ENCODE measurements around the gene GPX8. TPM values are rescaled to one million over a fixed set of nuclear protein-coding genes. Genes with fewer than 3 reads are reported as not detected.

The GPX8 gene
- total RNA-seq, 1 experiment from 2014 or later, result 37.9 TPM

DNA sequence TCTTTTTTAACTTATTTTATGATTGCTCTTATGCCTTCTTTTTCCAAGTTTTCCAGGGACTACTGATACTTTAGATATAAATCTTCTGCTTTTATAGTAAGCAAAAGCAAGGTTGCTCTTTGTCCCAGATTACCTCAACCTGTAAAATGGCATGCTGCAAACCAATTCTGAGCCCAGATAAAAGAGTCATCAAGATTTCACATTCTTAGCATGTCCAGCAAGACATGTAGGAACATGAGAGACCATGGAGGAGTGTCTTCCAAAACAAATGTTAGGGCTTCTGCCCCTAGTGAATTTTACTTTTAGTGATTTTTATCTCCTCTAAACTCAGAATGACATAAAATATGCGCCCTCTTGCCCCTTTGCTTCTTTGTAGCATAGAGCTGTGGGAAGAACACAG, 20.0 kb downstream of the GPX8 start:
- TF ChIP-seq, protein P1, sequence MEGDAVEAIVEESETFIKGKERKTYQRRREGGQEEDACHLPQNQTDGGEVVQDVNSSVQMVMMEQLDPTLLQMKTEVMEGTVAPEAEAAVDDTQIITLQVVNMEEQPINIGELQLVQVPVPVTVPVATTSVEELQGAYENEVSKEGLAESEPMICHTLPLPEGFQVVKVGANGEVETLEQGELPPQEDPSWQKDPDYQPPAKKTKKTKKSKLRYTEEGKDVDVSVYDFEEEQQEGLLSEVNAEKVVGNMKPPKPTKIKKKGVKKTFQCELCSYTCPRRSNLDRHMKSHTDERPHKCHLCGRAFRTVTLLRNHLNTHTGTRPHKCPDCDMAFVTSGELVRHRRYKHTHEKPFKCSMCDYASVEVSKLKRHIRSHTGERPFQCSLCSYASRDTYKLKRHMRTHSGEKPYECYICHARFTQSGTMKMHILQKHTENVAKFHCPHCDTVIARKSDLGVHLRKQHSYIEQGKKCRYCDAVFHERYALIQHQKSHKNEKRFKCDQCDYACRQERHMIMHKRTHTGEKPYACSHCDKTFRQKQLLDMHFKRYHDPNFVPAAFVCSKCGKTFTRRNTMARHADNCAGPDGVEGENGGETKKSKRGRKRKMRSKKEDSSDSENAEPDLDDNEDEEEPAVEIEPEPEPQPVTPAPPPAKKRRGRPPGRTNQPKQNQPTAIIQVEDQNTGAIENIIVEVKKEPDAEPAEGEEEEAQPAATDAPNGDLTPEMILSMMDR (conservative IDR thresholded peaks at IDR 0.05), result no peak
- Histone ChIP-seq H3K79me1 (ENCODE audit: insufficient read depth, low read depth, low read length, poor library complexity, severe bottlenecking) (no peaks in the 10 kb centered on the region), H3K9me3 (ENCODE audit: control insufficient read depth, low read depth, low read length) (no peaks in the 10 kb centered on the region), H3K27ac (ENCODE audit: insufficient read length, low read depth, low read length) (no peak overlapping the region), H2BK120ac (ENCODE audit: low read depth, low read length, poor library complexity, severe bottlenecking) (no peak overlapping the region), H3K23ac (ENCODE audit: insufficient read length, low read depth, low read length) (no peak overlapping the region), H4K20me1 (ENCODE audit: control insufficient read depth, insufficient read depth, insufficient read length) (no peaks in the 10 kb centered on the region), H2BK12ac (ENCODE audit: insufficient read length, low read depth, low read length) (no peak overlapping the region), H3K4me2 (ENCODE audit: insufficient read depth, insufficient read length, low read length) (no peak overlapping the region), H3K4me1 (ENCODE audit: insufficient read depth, low read length) (no peaks in the 10 kb centered on the region), H2BK15ac (ENCODE audit: low read depth, low read length) (no peak overlapping the region), H3K79me2 (ENCODE audit: insufficient read depth, low read length) (no peaks in the 10 kb centered on the region), H3K27me3 (ENCODE audit: insufficient read depth, low read length) (peaks cover 28% of the 10 kb centered on the region; the same call in 1 of the 2 replicates), H3K23me2 (ENCODE audit: insufficient read length, low read depth, low read length, poor library complexity, severe bottlenecking) (peaks cover 3% of the 10 kb centered on the region), H4K91ac (ENCODE audit: insufficient read length, low read depth, low read length) (no peak overlapping the region), H4K8ac (replicated peaks; ENCODE audit: insufficient read length, low read depth, low read length) (no peak overlapping the region), H3K56ac (ENCODE audit: insufficient read length, low read depth, low read length) (no peak overlapping the region), H3K14ac (ENCODE audit: insufficient read depth, low read length) (no peak overlapping the region), H3K4ac (ENCODE audit: low read depth, low read length) (no peak overlapping the region), H3K9ac (ENCODE audit: extremely low read depth, insufficient read length, low read length) (no peak overlapping the region), H3T11ph (ENCODE audit: low read length) (no peak overlapping the region), H2BK5ac (ENCODE audit: insufficient read length, low read length) (no peak overlapping the region), H3K18ac (ENCODE audit: insufficient read length, low read depth, low read length) (no peak overlapping the region), H4K5ac (ENCODE audit: insufficient read length, low read depth, low read length) (no peak overlapping the region), H2AFZ (ENCODE audit: low read length) (no peak overlapping the region), H2AK5ac (ENCODE audit: insufficient read length, low read length) (no peak overlapping the region), H2BK20ac (ENCODE audit: low read depth, low read length, poor library complexity, severe bottlenecking) (no peak overlapping the region)
- no CpG with 5 or more reads among the region's 1 CpG for WGBS (ENCODE audit: extremely low coverage, insufficient read length, low lambda C conversion rate)
- Mint-ChIP-seq H3K9me3 (peaks cover 0 to 4% of the 10 kb centered on the region in 2 experiments; a peak in 2 of 5 replicates), H3K4me3 (no peak overlapping the region), H3K27me3 (ENCODE audit: low read depth) (peaks cover 87% of the 10 kb centered on the region), H3K4me1 (peaks cover 17 to 18% of the 10 kb centered on the region in 2 experiments), H3K27ac (no peak overlapping the region), H3K36me3 (ENCODE audit: insufficient read depth in 1 of 3, low read depth in 3 of 3) (no peaks in the 10 kb centered on the region)
- DNase-seq, result no peak

Measured in H9 (cell line).